Measurements from ENCODE around the gene FAM219B.
A peak's percentile ranks its signal among the peaks of the same experiment; 100 is the strongest.
"Not testable (repeated sequence)": the region's sequence is repeated elsewhere in the genome, so short reads cannot be mapped to it uniquely, and the experiment has no call there.

FAM219B gene

GRCh38 chr15:74903676-74904075, 3.0 kb downstream of the FAM219B start:
- no peak for DNase-seq (ENCODE audit: low spot score)

GRCh38 chr15:74902295-74903075, 4.2 kb downstream of the FAM219B start:
- no peak for DNase-seq (ENCODE audit: low spot score)

GRCh38 chr15:74901612-74902063, 5.0 kb downstream of the FAM219B start:
- peak; percentile 62 for DNase-seq (ENCODE audit: low spot score)

GRCh38 chr15:74897300-74897701, 9.3 kb downstream of the FAM219B start:
- no peak for DNase-seq (ENCODE audit: low spot score)

GRCh38 chr15:74896316-74896715, 10.3 kb downstream of the FAM219B start:
- no peak for DNase-seq (ENCODE audit: low spot score)

GRCh38 chr15:74895830-74896229, 10.8 kb downstream of the FAM219B start:
- no peak for DNase-seq (ENCODE audit: low spot score)

GRCh38 chr15:74894383-74894782, 12.3 kb downstream of the FAM219B start:
- DNase-seq (ENCODE audit: low spot score): not testable (repeated sequence)

GRCh38 chr15:74893627-74894026, 13.0 kb downstream of the FAM219B start:
- no peak for DNase-seq (ENCODE audit: low spot score)

- no peak for DNase-seq (ENCODE audit: low spot score)
These were observed 13.7 kb downstream of the FAM219B start for GRCh38 chr15:74892931-74893330.

GRCh38 chr15:74892313-74892712, 14.3 kb downstream of the FAM219B start:
- peak; percentile 70 for DNase-seq (ENCODE audit: low spot score)

- DNase-seq (ENCODE audit: low spot score): no peak
These were observed 15.2 kb downstream of the FAM219B start for GRCh38 chr15:74891469-74891868.

GRCh38 chr15:74890665-74890960, 16.0 kb downstream of the FAM219B start:
- no peak for DNase-seq (ENCODE audit: low spot score)

GRCh38 chr15:74889883-74890664, 16.6 kb downstream of the FAM219B start, which contains the start of gene MPI:
Gene MPI (plus strand): TSS chr15:74890042. CDS start chr15:74890074, 32 bp downstream.
- peak; percentile 83 for DNase-seq (ENCODE audit: low spot score)

- DNase-seq (ENCODE audit: low spot score): peak; percentile 18
These were observed 17.2 kb downstream of the FAM219B start for GRCh38 chr15:74889390-74889882.

- no peak for DNase-seq (ENCODE audit: low spot score)
These were observed 17.9 kb downstream of the FAM219B start for GRCh38 chr15:74888716-74889115.

GRCh38 chr15:74887537-74888193, 19.0 kb downstream of the FAM219B start:
- not testable (repeated sequence) for DNase-seq (ENCODE audit: low spot score)

GRCh38 chr15:74885461-74885860, 21.2 kb downstream of the FAM219B start:
- no peak for DNase-seq (ENCODE audit: low spot score)

GRCh38 chr15:74884428-74885223, 22.0 kb downstream of the FAM219B start:
- peak; percentile 46 for DNase-seq (ENCODE audit: low spot score)

GRCh38 chr15:74882528-74882927, 24.1 kb downstream of the FAM219B start:
- DNase-seq (ENCODE audit: low spot score): no peak

- no peak for DNase-seq (ENCODE audit: low spot score)
These were observed 28.4 kb downstream of the FAM219B start for GRCh38 chr15:74878273-74878672.

- no peak for DNase-seq (ENCODE audit: low spot score)
These were observed 32.8 kb downstream of the FAM219B start for GRCh38 chr15:74873756-74874424.

Data from kidney tubule cell (primary cell).